GM21576 (cell line): Measurements from ENCODE around the gene ITGAV.

Source experiments
- ATAC-seq: cut with Tn5 transposase; IDR thresholded peaks from one replicate; pipeline ENCODE4 v1.9.1; 2021; ENCODE audit warnings: mild to moderate bottlenecking, moderate library complexity; ENCODE audit not compliant: unreplicated experiment

ITGAV gene

GRCh38 chr2:186714611-186715010, 124.8 kb downstream of the ITGAV start:
- no peak for ATAC-seq

- no peak for ATAC-seq
These were observed 126.1 kb downstream of the ITGAV start for GRCh38 chr2:186716004-186716403.

- no peak for ATAC-seq
These were observed 127.0 kb downstream of the ITGAV start for GRCh38 chr2:186716899-186717298.

GRCh38 chr2:186717320-186718007, 127.6 kb downstream of the ITGAV start:
- ATAC-seq: no peak

- no peak for ATAC-seq
These were observed 128.3 kb downstream of the ITGAV start for GRCh38 chr2:186718122-186718521.

GRCh38 chr2:186718903-186719302, 129.0 kb downstream of the ITGAV start:
- no peak for ATAC-seq

GRCh38 chr2:186721956-186722355, 132.1 kb downstream of the ITGAV start:
- no peak for ATAC-seq

- no peak for ATAC-seq
These were observed 134.9 kb downstream of the ITGAV start for GRCh38 chr2:186724736-186725135.

- ATAC-seq: no peak
These were observed 135.9 kb downstream of the ITGAV start for GRCh38 chr2:186725783-186726182.

GRCh38 chr2:186726938-186727337, 137.1 kb downstream of the ITGAV start:
- ATAC-seq: no peak

GRCh38 chr2:186728631-186729030, 138.8 kb downstream of the ITGAV start:
- ATAC-seq: no peak
